ENCODE measurements around the gene YIPF3.

GRCh38 chr6:43522547-43523261 is 6.0 kb upstream of the YIPF3 start:
- TF ChIP-seq, protein P1, sequence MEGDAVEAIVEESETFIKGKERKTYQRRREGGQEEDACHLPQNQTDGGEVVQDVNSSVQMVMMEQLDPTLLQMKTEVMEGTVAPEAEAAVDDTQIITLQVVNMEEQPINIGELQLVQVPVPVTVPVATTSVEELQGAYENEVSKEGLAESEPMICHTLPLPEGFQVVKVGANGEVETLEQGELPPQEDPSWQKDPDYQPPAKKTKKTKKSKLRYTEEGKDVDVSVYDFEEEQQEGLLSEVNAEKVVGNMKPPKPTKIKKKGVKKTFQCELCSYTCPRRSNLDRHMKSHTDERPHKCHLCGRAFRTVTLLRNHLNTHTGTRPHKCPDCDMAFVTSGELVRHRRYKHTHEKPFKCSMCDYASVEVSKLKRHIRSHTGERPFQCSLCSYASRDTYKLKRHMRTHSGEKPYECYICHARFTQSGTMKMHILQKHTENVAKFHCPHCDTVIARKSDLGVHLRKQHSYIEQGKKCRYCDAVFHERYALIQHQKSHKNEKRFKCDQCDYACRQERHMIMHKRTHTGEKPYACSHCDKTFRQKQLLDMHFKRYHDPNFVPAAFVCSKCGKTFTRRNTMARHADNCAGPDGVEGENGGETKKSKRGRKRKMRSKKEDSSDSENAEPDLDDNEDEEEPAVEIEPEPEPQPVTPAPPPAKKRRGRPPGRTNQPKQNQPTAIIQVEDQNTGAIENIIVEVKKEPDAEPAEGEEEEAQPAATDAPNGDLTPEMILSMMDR (IDR thresholded peaks at IDR 0.05): no peak
- TF ChIP-seq POLR2A (IDR thresholded peaks at IDR 0.05): no peak
